Left colon (tissue), 2 donors: Measurements from ENCODE around the gene LEKR1. TPM values are rescaled to one million over a fixed set of nuclear protein-coding genes. Genes with fewer than 3 reads are reported as not detected.

Experiments
- total RNA-seq, 2 donors: library from RNA; stranded (reverse); fragmentation: NEBNext Ultra II Directional; extraction: Animal tissue kit (Norgen Biotek cat#: 25700); gene quantifications; one replicate each; pipeline ENCODE4 v1.2.1, GENCODE V29; 2021
- donor health status: DM: no; HTN: no; CAD: no.
- donor health status: DM: yes; HTN: yes; CAD: no.

The LEKR1 gene
- total RNA-seq, 2 donors from 2014 or later, result 1.1 to 2.1 TPM

Other genes starting within 250 kb of the LEKR1 start
- 10 to 100 TPM; 31.1 to 33.9 TPM for gene TIPARP, start 151.8 kb upstream of the LEKR1 start, total RNA-seq